Trophoblast cell (in vitro differentiated cells and primary cell): Measurements from ENCODE around the gene CUBN.

Source experiments
- DNase-seq, 2 donors: peaks; one replicate each; pipeline ENCODE4 v3.0.0-alpha.2; 2016
- H2AFZ ChIP-seq: 2 replicates; pipeline ENCODE4 v1.6.1; 2013; ENCODE audit warnings: low read length, moderate library complexity, mild to moderate bottlenecking; ENCODE audit not compliant: insufficient read depth, poor library complexity
- H2AK5ac ChIP-seq: 2 replicates; pipeline ENCODE4 v1.6.1; 2013; ENCODE audit warnings: mild to moderate bottlenecking, low read length
- H2BK120ac ChIP-seq: 2 replicates; pipeline ENCODE4 v1.6.1; 2013; ENCODE audit warnings: low read length, mild to moderate bottlenecking, moderate library complexity; ENCODE audit not compliant: insufficient read depth, poor library complexity
- H2BK12ac ChIP-seq: 2 replicates; pipeline ENCODE4 v1.6.1; 2013; ENCODE audit warnings: mild to moderate bottlenecking, low read length, moderate library complexity
- H2BK5ac ChIP-seq: 2 replicates; pipeline ENCODE4 v1.6.1; 2013; ENCODE audit warnings: low read length, low read depth, moderate library complexity, mild to moderate bottlenecking; ENCODE audit not compliant: poor library complexity
- H3K14ac ChIP-seq: 2 replicates; pipeline ENCODE4 v1.6.1; 2013; ENCODE audit warnings: mild to moderate bottlenecking, low read length
- H3K18ac ChIP-seq: 2 replicates; pipeline ENCODE4 v1.6.1; 2013; ENCODE audit warnings: mild to moderate bottlenecking, low read length
- H3K23ac ChIP-seq: 2 replicates; pipeline ENCODE4 v1.6.1; 2013; ENCODE audit warnings: low read length
- H3K27ac ChIP-seq: 2 replicates; pipeline ENCODE4 v1.5.1; 2013; ENCODE audit warnings: low read depth, mild to moderate bottlenecking, inconsistent platforms, low read length, moderate library complexity
- H3K27me3 ChIP-seq: 2 replicates; pipeline ENCODE4 v1.6.1; 2013; ENCODE audit warnings: inconsistent platforms, mild to moderate bottlenecking, low read length, moderate library complexity; ENCODE audit not compliant: insufficient read depth
- H3K36me3 ChIP-seq, 2 experiments: 1 replicate in 1 of 2; 2 replicates in 1 of 2; pipeline ENCODE4 v1.6.1; 2013; ENCODE audit warnings: low read length in 2 of 2, mild to moderate bottlenecking in 2 of 2, moderate library complexity in 1 of 2; ENCODE audit not compliant: insufficient read depth in 2 of 2, control insufficient read depth in 1 of 2
- H3K4ac ChIP-seq: 2 replicates; pipeline ENCODE4 v1.6.1; 2013; ENCODE audit warnings: low read depth, mild to moderate bottlenecking, low read length, moderate library complexity
- H3K4me1 ChIP-seq, 2 experiments: 1 replicate in 1 of 2; 2 replicates in 1 of 2; pipeline ENCODE4 v1.6.1; 2013; ENCODE audit warnings: low read length in 2 of 2, mild to moderate bottlenecking in 2 of 2, moderate library complexity in 1 of 2; ENCODE audit not compliant: insufficient read depth in 2 of 2, control insufficient read depth in 1 of 2
- H3K4me2 ChIP-seq: 2 replicates; pipeline ENCODE4 v1.6.1; 2013; ENCODE audit warnings: inconsistent platforms, mild to moderate bottlenecking, low read length, moderate library complexity
- H3K4me3 ChIP-seq: 2 replicates; pipeline ENCODE4 v1.5.1; 2013; ENCODE audit warnings: mild to moderate bottlenecking, low read depth, low read length, inconsistent platforms
- H3K79me1 ChIP-seq: one replicate; pipeline ENCODE4 v1.6.1; 2013; ENCODE audit warnings: low read length
- H3K79me2 ChIP-seq: 2 replicates; pipeline ENCODE4 v1.6.1; 2013; ENCODE audit warnings: low read length, mild to moderate bottlenecking; ENCODE audit not compliant: control insufficient read depth, insufficient read depth, poor library complexity
- H3K9ac ChIP-seq: 2 replicates; pipeline ENCODE4 v1.6.1; 2013; ENCODE audit warnings: mild to moderate bottlenecking, low read length
- H3K9me3 ChIP-seq: 2 replicates; pipeline ENCODE4 v1.6.1; 2013; ENCODE audit warnings: low read depth, mild to moderate bottlenecking, control low read depth, inconsistent platforms, low read length; ENCODE audit not compliant: insufficient read depth
- H4K12ac ChIP-seq: 2 replicates; pipeline ENCODE4 v1.6.1; 2013; ENCODE audit warnings: low read depth, mild to moderate bottlenecking, low read length, moderate library complexity
- H4K8ac ChIP-seq: 2 replicates; pipeline ENCODE4 v1.6.1; 2013; ENCODE audit warnings: low read depth, mild to moderate bottlenecking, low read length, moderate library complexity
- H4K91ac ChIP-seq: one replicate; pipeline ENCODE4 v1.6.1; 2013; ENCODE audit warnings: low read depth, mild to moderate bottlenecking, low read length, moderate library complexity
- WGBS: extraction: QIAGEN DNeasy Blood & Tissue Kit; methylation state at CpG from one replicate; pipeline ENCODE4 v1.1.7; 2013; ENCODE audit warnings: missing lambda C conversion rate; ENCODE audit not compliant: insufficient read length, insufficient coverage; ENCODE audit errors: extremely low coverage; 5-methylcytosine and 5-hydroxymethylcytosine counted together

Gene CUBN

GRCh38 chr10:16952610-16953009 lies 177.0 kb downstream of the CUBN start:
- WGBS = no CpG with 5 or more reads among the region's 5 CpGs
- Histone ChIP-seq H3K27ac (no peak overlapping the region), H3K4me1 (no peaks in the 10 kb centered on the region), H3K9ac (no peak overlapping the region), H3K79me2 (no peaks in the 10 kb centered on the region), H3K14ac (peak overlapping the region; percentile 73), H3K18ac (no peak overlapping the region), H3K9me3 (no peaks in the 10 kb centered on the region), H4K91ac (no peak overlapping the region), H3K4me2 (no peak overlapping the region), H2AK5ac (no peak overlapping the region), H3K27me3 (no peaks in the 10 kb centered on the region), H2AFZ (no peak overlapping the region), H3K4ac (no peak overlapping the region), H2BK120ac (no peak overlapping the region), H3K79me1 (no peaks in the 10 kb centered on the region), H2BK5ac (no peak overlapping the region), H3K23ac (no peak overlapping the region), H4K12ac (no peak overlapping the region), H2BK12ac (no peak overlapping the region), H4K8ac (no peak overlapping the region), H3K36me3 (no peaks in the 10 kb centered on the region), H3K4me3 (no peak overlapping the region)
- DNase-seq = no peak

GRCh38 chr10:16952080-16952479 lies 177.5 kb downstream of the CUBN start:
- no peaks in the 10 kb centered on the region for H3K79me1 ChIP-seq
- H3K4me2 ChIP-seq = no peak overlapping the region
- no peak overlapping the region for H3K14ac ChIP-seq
- DNase-seq = no peak
- H4K91ac ChIP-seq = no peak overlapping the region
- no peaks in the 10 kb centered on the region for H3K36me3 ChIP-seq
- H3K27me3 ChIP-seq = no peaks in the 10 kb centered on the region
- H3K23ac ChIP-seq = no peak overlapping the region
- H2BK12ac ChIP-seq = no peak overlapping the region
- H3K4me3 ChIP-seq = no peak overlapping the region
- no peak overlapping the region for H4K12ac ChIP-seq
- H2AK5ac ChIP-seq = no peak overlapping the region
- no peak overlapping the region for H3K27ac ChIP-seq
- H2AFZ ChIP-seq = no peak overlapping the region
- H3K4me1 ChIP-seq = no peaks in the 10 kb centered on the region
- WGBS = no CpG with 5 or more reads among the region's 5 CpGs
- H2BK5ac ChIP-seq = no peak overlapping the region
- H3K18ac ChIP-seq = no peak overlapping the region
- H3K4ac ChIP-seq = no peak overlapping the region
- H3K79me2 ChIP-seq = no peaks in the 10 kb centered on the region
- no peak overlapping the region for H3K9ac ChIP-seq
- H3K9me3 ChIP-seq = no peaks in the 10 kb centered on the region
- no peak overlapping the region for H2BK120ac ChIP-seq
- no peak overlapping the region for H4K8ac ChIP-seq

DNA sequence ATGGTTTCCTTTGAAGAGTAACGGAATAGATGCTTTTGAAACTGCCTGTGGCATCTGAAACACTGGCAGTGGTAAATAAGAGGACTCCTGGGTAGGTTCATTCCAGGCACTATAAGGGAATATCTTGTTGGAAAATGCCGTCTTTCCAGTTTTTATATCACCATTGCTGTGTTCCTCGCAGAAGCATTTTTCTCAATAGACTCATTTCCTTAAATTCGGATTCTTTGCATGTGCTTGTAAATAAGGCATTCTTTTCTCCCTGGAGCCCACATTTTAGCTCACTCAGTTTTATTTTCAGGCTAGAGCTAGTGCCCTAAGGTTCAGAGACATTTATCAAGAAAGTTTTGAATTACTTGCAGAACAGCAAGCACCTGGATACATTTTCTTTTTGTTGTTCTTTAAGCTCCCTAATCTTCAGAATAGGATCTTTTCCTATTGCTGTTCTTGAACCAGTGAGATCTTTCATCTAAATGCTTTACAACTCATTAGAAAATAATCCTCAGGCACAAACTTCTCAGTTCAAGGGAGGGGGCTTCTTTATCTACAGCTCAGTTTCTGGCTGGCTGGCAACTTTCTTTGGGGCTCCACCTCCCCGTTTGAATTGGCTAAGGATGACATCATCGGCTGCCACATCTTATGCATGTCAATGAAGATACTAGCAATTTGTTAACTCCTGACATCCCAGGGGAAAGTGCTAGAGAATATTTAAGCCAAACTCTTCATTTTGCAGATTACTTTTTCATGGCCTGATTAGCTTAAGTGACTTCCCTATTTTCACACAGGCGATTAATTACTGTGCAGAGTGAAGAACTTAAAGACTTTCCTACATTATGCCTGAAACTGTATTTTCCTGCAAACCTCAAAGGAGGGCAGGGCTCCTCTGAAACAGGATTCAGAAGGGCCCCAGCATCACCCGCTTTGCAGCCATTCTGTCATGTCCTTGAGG lies 178.7 kb downstream of the CUBN start:
- H3K27me3 ChIP-seq = no peaks in the 10 kb centered on the region
- WGBS = no CpG with 5 or more reads among the region's 8 CpGs

GRCh38 chr10:16949816-16950215 lies 179.8 kb downstream of the CUBN start:
- no peaks in the 10 kb centered on the region for H3K4me1 ChIP-seq
- no peaks in the 10 kb centered on the region for H3K9me3 ChIP-seq
- WGBS = no CpG with 5 or more reads among the region's 11 CpGs
- no peaks in the 10 kb centered on the region for H3K79me2 ChIP-seq
- no peak overlapping the region for H2BK5ac ChIP-seq
- no peak overlapping the region for H2AFZ ChIP-seq
- H2BK12ac ChIP-seq = no peak overlapping the region
- DNase-seq = no peak
- H3K36me3 ChIP-seq = no peaks in the 10 kb centered on the region
- H3K18ac ChIP-seq = no peak overlapping the region
- no peak overlapping the region for H4K91ac ChIP-seq
- H2BK120ac ChIP-seq = no peak overlapping the region
- no peak overlapping the region for H4K12ac ChIP-seq
- H2AK5ac ChIP-seq = no peak overlapping the region
- H3K4me3 ChIP-seq = no peak overlapping the region
- no peaks in the 10 kb centered on the region for H3K27me3 ChIP-seq
- no peak overlapping the region for H3K4me2 ChIP-seq
- no peak overlapping the region for H3K23ac ChIP-seq
- H3K79me1 ChIP-seq = no peaks in the 10 kb centered on the region
- H3K14ac ChIP-seq = no peak overlapping the region
- no peak overlapping the region for H3K4ac ChIP-seq
- H3K9ac ChIP-seq = no peak overlapping the region
- no peak overlapping the region for H4K8ac ChIP-seq
- H3K27ac ChIP-seq = no peak overlapping the region

More for the DNA sequence above, 178.7 kb downstream of the CUBN start:
- Histone ChIP-seq H4K8ac (no peak overlapping the region), H3K14ac (no peak overlapping the region), H3K79me1 (no peaks in the 10 kb centered on the region), H3K18ac (no peak overlapping the region), H3K4ac (no peak overlapping the region), H4K12ac (no peak overlapping the region), H2BK5ac (no peak overlapping the region), H2BK12ac (no peak overlapping the region), H3K36me3 (no peaks in the 10 kb centered on the region), H2AFZ (no peak overlapping the region), H2AK5ac (no peak overlapping the region), H4K91ac (no peak overlapping the region), H3K4me2 (peak overlapping the region; percentile 45), H2BK120ac (no peak overlapping the region), H3K9ac (no peak overlapping the region), H3K27ac (no peak overlapping the region), H3K23ac (no peak overlapping the region), H3K9me3 (no peaks in the 10 kb centered on the region), H3K4me1 (no peaks in the 10 kb centered on the region), H3K4me3 (no peak overlapping the region), H3K79me2 (no peaks in the 10 kb centered on the region)
- DNase-seq = peak; percentile 5 to 62
